Superior temporal gyrus (tissue), 1 donor: Measurements from ENCODE around the gene ARID4A.
A peak's percentile ranks its signal among the peaks of the same experiment; 100 is the strongest.
"Not testable (repeated sequence)": the region's sequence is repeated elsewhere in the genome, so short reads cannot be mapped to it uniquely, and the experiment has no call there.

Source experiments
- DNase-seq: peaks from one replicate; pipeline ENCODE4 v3.0.0-alpha.2; 2016; ENCODE audit errors: extremely low spot score

ARID4A gene, protein sequence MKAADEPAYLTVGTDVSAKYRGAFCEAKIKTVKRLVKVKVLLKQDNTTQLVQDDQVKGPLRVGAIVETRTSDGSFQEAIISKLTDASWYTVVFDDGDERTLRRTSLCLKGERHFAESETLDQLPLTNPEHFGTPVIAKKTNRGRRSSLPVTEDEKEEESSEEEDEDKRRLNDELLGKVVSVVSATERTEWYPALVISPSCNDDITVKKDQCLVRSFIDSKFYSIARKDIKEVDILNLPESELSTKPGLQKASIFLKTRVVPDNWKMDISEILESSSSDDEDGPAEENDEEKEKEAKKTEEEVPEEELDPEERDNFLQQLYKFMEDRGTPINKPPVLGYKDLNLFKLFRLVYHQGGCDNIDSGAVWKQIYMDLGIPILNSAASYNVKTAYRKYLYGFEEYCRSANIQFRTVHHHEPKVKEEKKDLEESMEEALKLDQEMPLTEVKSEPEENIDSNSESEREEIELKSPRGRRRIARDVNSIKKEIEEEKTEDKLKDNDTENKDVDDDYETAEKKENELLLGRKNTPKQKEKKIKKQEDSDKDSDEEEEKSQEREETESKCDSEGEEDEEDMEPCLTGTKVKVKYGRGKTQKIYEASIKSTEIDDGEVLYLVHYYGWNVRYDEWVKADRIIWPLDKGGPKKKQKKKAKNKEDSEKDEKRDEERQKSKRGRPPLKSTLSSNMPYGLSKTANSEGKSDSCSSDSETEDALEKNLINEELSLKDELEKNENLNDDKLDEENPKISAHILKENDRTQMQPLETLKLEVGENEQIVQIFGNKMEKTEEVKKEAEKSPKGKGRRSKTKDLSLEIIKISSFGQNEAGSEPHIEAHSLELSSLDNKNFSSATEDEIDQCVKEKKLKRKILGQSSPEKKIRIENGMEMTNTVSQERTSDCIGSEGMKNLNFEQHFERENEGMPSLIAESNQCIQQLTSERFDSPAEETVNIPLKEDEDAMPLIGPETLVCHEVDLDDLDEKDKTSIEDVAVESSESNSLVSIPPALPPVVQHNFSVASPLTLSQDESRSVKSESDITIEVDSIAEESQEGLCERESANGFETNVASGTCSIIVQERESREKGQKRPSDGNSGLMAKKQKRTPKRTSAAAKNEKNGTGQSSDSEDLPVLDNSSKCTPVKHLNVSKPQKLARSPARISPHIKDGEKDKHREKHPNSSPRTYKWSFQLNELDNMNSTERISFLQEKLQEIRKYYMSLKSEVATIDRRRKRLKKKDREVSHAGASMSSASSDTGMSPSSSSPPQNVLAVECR

DNA sequence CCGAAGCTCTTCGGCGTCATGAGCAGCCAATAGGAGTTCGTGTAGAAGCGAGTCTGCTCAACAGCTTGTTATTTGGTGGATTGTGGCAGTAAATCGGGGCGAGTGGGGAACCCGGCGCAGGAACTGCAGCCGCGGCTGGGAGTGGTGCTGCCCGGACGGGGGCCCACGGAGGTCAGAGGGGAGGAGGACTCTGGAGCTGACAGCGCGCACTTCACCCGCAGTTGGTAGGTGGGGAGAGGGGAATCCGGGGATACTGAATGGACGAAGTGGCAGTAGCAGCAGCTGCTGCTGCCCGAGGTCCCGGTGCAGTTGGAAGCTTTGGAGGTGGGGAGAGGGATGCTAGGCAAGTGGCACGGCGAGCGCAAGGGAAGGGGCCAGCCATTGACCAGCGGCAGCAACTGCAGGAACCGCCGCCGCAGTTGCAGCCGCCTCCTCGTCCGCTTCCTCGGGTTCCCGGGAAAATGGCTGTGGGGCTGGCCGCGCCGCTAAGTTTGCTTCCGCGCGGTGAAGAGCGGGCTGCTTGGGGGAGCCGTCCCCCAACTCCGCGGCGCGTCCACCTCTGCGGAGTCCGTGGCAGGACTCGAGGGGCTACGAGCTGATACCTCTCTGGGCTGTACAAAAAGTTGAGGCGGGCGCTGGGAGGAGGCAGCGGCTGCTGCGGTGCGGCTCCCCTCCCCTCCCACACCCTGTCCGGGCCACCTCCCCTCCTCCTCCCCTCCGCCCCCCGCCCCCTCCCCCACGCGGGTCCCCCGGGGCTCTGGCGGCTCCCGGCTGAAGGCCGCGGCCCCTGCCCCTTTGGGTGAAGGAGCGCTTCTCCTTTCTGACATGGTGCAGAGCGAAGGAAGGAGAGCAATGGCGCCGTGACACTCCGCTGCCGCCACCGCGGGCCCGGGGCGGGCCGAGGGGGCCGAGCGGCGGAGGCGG lies at the start of gene ARID4A:
Gene ARID4A, plus strand, starts transcription at position 79 of the 924 bp plus-strand sequence. CDS start 1,300 bp downstream, outside the sequence.
- no peak for DNase-seq

DNA sequence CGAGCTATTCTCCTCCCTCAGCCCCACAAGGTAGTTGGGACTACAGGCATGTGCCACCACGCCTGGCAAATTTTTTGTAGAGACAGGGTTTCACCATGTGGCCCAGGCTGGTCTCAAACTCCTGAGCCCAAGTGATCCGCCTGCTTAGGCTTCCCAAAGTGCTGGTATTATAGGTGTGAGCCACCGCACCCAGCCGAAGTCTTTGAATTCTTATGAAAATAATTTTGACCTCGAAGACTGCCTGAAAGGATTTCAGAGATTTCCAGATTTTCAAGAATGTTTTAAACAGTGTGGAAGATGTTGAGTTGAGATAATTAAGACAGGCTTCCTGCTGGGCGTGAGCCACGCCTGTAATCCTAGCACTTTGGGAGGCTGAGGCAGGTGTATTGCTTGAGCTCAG lies 48.7 kb upstream of the ARID4A start:
- no peak for DNase-seq

DNA sequence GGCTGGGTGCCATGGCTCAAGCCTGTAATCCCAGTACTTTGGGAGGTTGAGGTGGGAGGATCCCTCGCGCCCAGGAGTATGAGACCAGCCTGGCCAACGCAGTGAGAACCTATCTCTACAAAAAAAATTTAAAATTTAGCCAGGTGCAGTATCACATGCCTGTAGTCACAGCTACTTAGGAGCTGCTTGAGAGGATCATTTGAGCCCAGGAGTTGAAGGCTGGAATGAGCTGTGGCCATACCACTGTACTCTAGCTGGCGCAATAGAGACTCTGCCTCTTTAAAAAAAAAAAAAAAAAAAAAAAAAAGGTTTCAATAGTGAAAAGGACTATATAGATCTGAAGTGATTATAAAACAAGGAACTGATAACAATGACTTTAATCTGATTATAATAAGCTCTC lies 40.2 kb upstream of the ARID4A start:
- DNase-seq = no peak

DNA sequence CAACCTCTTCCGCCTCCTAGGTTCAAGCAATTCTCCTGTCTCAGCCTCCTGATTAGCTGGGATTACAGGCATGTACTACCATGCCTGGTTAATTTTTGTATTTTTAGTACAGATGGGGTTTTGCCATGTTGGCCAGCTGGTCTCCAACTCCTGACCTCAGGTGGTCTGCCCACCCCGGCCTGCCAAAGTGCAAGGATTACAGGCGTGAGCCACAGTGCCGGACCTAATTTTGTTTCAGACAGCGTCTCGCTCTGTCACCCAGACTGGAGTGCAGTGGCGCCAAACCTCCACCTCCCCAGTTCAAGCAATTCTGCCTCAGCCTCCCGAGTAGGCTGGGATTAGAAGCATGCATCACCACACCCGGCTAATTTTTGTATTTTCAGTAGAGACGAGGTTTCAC lies 36.4 kb upstream of the ARID4A start:
- DNase-seq = not testable (repeated sequence)

DNA sequence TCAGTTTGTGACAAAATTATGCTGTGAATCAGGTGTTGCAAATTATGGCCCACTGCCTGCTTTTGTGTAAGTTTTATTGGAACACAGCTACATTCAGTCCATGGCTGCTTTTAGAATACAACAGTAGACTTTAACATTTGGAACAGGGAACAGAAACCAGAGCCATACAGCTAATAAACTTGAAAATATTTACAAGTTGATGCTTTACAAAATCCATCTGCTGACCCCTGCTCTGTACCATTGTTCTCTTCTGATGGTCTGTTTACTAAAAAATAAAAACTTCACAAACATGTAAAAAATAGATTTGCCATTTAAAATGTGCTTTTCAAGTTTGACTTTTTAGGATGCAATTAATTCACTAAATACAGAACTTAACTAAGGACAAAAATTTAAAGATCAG lies 33.0 kb upstream of the ARID4A start:
- no peak for DNase-seq

DNA sequence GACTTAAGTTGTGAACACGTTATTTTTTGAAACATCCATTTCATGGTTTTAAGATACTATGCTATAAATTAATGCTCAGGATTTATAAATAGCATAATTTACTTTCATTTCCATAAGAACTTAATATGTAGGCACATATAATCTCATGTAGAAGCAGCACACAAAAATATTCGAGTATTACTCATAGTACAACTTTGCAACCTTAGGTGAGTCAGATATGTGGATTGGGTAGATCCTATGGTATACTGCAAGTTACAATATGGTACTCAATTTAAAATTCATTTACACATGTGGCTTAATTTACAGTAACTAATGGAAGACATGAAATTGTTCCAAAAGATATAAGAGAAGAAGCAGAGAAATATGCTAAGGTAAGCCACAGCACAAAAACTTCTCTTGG lies 27.7 kb upstream of the ARID4A start:
- no peak for DNase-seq

DNA sequence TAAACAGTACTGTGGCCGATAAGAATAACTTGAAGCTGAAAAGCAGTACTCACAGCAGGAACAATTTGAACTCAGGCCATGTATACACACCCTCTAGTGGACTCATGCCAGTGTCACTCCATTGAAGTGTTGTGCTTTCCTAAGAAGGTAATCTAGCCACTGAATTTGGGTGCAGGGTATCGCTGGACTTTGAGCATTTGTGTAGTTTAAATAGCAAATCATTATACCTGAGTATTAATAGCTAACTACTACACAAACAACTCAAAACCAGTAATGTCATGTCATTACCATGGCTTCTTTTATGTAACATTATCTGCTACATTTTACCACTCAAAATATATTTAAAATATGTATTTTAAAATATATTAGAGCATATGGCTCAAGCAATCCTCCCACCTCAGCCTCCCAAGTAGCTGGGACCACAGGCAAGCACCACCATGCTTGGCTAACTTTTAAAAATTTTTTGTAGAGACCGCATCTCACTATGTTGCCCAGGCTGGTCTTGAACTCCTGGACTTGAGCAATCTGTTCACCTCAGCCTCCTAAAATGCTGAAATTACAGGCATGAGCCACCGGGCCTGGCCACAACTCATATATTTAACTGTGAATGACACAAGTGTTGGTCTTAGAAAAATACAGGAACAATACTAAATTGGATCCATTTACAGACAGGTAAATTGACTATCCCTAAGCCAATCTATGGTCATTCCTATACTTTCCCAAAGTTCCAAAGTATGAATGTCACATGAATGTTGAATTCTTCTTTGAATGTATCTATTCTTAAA lies 25.6 kb upstream of the ARID4A start:
- DNase-seq = no peak

DNA sequence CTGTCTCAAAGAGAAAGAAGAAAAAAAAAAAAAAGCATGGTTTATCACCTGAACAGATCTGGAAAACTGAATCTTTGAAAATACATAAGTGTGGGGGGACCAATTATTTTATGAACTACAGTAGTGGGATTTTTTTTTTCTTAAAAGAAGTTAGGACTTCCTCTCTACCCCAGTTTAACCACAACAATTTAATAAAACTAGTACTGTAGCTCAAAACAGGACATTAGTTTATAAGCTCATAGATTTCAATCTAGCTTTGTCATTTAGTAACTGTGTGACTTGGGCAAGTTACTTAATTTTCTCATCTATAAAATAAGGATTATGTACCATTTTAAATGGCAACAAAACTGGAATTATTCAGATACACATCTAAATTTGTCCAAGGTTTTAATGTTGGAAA lies 23.5 kb upstream of the ARID4A start:
- no peak for DNase-seq

DNA sequence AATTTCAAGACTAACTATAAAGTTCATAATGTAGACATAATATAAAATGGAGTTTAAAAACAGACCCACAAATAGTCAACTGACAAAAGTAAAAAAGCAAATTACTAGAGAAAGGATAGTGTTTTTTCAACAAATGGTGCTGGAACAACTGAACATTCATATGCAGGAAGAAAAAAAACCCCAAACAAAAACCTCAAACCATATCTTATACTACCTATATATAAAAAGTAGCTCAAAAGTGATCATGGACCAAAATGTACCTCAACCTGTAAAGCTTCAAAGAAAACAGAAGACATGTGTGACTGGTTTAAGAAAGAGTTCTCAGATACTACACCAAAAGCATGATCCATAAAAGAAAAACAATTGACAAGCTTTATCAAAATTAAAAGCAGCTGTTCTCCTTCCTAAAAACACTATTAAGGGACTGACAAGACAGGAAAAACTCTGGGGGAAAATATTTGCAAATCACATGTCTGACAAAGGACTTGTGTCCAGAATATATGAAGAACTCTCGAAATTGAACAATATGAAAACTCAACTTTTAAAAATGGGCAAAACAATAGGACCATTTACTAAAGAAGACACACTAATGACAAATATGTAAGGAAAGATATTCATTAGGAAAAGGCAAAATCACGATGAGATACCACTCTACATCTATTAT lies 22.7 kb upstream of the ARID4A start:
- no peak for DNase-seq

DNA sequence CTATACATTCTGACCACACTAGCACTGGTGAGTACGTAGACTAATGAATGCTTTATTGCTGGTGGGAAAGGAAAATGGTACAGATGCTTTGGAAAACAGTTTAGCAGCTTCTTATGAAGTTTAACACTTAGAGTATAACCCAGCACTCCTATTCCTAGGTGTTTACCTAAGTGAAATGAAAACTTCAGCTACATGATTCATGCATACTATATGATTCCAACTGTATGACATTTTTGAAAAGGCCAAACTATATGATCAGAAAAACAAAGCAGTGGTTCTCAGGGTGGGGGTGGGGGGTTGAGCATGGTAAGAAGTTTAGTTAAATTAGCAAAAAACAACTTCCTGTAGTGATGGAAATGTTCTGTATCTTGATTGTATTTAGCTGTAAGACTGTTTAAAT lies 22.1 kb upstream of the ARID4A start:
- DNase-seq = no peak

DNA sequence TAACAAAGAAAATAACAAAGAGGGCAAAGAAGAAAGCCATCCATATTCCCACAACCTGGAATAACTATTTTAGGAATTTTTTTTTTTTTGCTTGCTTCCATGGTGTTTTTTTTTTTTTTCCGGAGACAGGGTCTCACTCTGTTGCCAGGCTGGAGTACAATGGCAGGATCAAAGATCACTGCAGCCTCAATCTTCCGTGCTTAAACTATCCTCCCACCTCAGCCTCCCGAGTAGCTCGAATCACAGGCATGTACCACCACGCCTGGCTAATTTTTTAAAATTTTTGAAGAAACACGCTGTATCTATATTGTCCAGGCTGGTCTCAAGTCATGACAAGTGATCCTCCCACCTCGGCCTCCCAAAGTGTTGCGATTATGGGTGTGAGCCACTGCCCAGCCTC lies 20.2 kb upstream of the ARID4A start:
- no peak for DNase-seq

DNA sequence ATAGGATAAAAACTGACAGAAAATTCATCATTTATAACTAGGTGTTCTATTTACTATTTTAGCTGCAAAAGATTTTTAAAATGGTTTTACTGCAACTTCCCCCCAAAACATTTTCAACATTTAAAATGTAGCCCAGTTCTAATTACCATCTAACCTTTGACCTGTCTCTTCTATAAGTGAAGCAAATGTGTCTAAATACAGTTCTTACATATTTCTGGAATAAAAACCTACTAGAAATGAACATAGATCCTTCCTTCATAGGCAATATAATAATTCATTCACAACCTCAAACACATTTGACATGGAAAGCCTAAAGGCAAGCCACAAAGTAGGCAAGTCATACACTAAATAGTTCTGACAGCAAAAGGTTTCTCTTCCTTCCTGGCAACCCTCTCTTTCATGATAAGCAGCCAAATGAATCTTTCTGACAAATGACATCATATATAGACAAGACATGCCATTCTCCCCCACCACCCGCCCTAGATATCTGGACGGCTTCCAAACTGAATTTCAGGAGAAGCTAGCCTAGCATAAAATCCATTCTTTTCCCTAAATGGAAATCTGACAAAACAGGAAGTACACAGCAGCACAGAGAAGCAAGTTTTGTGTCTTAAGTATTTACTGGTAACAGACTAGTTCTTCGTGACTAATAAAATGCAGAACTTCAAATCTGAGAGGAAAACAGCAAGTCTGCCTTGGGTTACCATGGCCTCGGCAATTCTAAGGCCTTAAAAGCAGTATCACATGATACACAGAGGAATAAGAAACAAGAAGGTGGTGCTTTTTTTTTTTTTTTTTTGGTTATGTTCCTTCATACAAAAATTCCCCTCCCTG lies 17.2 kb upstream of the ARID4A start:
- peak; percentile 71 for DNase-seq

DNA sequence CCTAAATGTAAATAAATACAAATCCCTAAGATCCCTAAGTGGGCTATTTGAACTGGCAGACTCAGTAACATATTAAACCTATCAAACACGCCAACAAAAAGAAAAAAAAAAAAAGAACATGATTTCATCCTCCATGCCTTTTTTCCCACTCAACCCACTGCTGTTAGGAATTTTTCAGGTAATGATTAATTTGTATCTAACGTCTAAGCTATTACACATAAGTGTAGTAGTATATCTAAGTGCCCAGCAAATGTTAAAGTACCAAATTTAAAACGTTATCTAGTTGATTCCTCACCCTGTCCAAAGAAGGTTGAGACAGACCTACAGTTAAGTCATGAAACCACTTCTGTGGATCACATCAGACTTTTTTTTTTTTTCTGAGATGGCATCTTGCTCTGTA lies 16.4 kb upstream of the ARID4A start:
- no peak for DNase-seq

DNA sequence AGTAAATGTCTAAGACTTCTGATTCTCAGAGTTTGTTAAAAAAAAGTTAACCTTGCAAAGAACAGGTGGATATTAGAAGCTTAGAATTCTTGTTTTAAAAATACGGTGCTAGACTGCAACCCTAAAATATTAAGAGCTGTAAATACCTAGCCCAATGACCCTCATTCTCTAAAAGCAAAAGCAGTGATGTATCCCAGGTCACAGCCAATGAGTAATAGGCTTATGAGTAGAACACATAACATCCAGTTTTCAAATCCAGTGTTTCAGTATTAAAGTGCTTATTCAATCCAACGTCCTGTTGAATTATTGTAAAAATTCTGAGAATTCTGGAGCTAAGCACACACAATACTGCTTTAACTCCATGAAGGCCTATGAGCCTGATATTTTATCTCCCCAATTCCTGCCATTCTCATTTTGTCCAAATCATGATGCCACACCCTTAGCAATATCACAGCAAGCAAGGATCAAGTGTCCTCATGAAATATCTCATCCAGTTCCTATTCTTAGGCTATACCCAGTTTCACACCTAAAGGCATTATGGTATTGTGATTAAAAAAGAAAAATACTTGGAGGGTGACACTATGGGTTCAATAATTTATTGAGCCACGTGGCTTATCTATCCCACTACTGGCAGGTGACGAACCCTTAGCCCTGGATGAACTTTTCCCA lies 15.3 kb upstream of the ARID4A start:
- no peak for DNase-seq

DNA sequence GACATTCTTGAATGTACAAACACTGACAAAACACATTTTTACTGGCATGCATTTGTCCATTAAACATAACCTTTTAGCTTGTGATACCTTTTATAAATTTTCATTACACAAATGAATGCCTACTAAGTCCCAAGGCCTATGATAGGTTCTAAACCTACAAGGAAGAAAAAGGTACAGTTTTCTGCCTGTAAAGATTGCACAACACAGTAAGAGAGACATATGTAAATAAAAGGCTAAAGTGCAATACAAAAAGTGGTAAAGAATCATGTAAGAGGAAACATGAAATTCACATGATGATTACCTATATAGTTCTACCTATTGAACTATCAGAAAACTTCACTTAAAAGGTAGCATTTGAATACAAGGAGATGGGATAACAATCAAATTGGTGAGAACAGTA lies 14.6 kb upstream of the ARID4A start:
- DNase-seq = no peak

DNA sequence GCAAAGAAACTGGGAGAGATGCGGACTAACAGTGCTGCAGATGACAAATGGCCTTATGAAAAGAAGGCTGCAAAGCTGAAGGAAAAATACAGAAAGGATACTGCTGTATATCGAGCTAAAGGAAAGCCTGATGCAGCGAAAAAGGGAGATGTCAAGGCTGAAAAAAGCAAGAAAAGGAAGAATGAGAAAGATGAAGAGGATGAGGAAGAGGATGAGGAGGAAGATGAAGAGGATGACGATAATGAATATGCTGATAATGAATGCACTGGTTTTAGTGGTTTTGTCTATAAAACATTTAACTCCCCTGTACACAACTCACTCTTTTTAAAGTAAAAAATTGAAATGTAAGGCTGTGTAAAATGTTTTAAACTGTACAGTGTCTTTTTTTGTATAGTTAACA lies 13.2 kb upstream of the ARID4A start:
- DNase-seq = no peak

DNA sequence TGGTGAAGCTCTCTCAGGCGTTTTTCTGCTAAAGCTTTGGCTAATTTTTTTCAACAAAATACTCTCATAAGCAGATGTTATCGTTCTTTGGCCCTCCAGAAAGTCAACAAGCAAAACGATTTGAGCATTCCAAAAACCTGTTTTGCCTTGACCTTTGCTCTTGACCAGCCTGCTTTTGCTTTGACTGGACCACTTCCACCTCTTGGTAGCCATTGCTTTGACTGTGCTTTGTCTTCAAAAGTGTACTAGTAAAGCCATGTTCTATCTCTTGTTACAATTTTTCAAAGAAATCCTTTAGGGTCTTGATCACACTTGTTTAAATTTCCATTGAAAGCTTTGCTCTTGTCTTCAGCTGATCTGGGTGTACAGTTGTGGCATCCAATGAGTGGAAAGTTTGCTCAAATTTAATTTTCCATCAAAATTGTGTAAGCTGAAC lies 10.7 kb upstream of the ARID4A start:
- DNase-seq = no peak

DNA sequence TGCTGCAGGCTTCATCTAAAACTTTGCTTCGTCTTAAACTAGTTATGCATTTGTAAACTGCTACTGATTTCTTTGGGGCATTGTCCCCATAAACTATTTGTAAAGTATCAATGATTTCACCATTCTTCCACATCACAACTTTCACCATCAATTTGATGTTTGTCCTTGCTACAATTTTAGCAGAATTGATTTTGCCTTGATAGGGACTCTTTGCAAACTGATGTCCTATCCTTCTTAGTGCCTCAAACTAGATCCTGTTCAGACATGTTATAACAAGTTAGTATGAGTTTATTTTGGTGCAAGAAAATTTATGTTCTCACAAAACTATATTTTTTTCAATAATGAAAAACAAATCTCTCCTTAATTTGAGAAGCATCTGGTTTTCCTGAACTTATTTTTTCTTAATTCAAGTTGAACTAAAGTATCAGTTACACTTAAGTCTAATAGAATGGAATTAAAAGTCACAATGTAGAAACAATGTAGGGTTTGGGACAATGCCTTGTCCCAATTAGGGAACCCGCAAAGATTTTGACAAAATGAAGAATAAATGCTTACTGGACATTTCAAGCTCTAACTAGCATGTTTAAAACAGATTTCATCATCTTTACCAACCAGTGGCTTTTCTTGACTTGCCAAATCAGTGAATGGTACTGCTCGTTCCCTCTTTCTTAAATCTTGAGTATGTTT lies 10.1 kb upstream of the ARID4A start:
- no peak for DNase-seq
